Astrocyte of the cerebellum (primary cell): ENCODE data around the gene AMFR.

Source experiments
- DNase-seq: peaks from one replicate; pipeline ENCODE4 v3.0.0-alpha.2; 2011; ENCODE audit warnings: low read depth
- H3K4me3 ChIP-seq: 2 replicates; pipeline ENCODE4 v1.5.1; 2011; ENCODE audit warnings: mild to moderate bottlenecking, low read depth, low read length, moderate library complexity
- CTCF ChIP-seq: IDR thresholded peaks from 2 replicates; pipeline ENCODE4 v1.5.1; 2012; ENCODE audit warnings: low read length, low read depth, moderate library complexity, mild to moderate bottlenecking; ENCODE audit errors: missing control alignments
- in situ Hi-C: cut with HindIII; loops from 2 replicates; pipeline ENCODE4 v1.10.0; 2017; ENCODE audit warnings: low sequenced_read_pairs

The AMFR gene

GRCh38 chr16:56314244-56314850 is 111.0 kb downstream of the AMFR start:
- TF ChIP-seq CTCF = no peak
- no peak overlapping the region for H3K4me3 ChIP-seq
- in situ Hi-C loops = no loop called here
- no peak for DNase-seq

DNA sequence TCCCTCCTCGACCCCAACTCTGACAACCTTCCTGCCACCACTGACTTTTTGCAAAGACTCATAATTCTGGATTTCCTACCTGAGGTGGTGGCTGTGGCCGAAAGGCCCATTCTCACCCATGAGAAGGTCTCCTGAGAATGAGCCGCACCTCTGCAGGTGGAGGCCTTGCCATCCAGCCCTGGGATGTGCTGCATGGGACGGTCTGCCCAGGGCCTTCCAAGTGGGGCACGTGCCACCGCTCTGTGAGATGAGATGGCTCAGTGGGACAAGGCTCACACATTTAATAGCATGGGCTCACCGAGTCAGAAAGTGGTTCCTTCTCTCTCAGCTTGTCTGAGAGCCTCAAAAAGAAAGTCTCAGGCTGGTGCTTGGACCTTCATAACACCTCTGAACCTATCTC is 112.8 kb downstream of the AMFR start:
- TF ChIP-seq CTCF = no peak
- H3K4me3 ChIP-seq = no peak overlapping the region
- in situ Hi-C loops = no loop called here
- no peak for DNase-seq

DNA sequence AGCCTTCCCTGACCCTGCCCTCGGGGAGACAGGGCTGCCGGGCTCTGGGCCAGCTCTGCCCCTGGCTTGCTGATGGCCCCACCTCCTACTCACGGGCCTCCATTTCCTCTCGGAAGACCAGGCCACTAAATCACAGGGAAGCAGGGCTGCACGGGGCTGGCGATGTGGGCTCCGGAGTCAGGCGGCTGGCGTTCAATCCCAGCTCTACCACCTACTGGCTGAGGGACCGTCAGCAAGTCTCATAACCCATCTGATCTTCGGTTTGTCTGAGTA is 113.4 kb downstream of the AMFR start:
- H3K4me3 ChIP-seq = no peak overlapping the region
- TF ChIP-seq CTCF = no peak
- in situ Hi-C loops = no loop called here
- DNase-seq = no peak
